Measurements from ENCODE around the gene RNF152. TPM values are rescaled to one million over a fixed set of nuclear protein-coding genes. Genes with fewer than 3 reads are reported as not detected.
"Not testable (repeated sequence)": the region's sequence is repeated elsewhere in the genome, so short reads cannot be mapped to it uniquely, and the experiment has no call there.

RNF152 gene
- total RNA-seq, 4 donors from 2014 or later: 6.8 to 23.1 (median 15.9) TPM

DNA sequence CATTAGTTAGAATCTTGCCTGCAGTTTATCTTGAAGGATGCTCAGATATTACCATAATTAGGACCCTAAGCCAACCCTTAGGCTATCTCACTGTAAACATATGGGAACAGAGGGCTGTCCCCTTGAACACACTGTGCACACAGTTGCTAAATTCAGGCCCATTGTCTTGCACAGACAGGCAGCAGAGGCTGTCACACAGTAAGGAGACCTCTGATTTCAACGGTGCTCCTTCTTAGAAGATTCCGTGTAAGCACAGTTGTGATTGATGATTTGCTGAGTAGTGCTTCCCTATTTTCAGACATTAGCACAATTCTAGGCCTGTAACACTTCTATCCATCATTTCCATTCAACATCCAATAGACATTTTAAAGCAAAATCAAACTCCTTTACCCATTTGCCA, 108.0 kb downstream of the RNF152 start:
- 31 to 79% methylated on average over 2 of the region's 2 CpGs for WGBS, 2 donors
- intact Hi-C loops (cut with DNase I): no loop called here
- no peaks in the 10 kb centered on the region for H3K36me3 ChIP-seq
- no peak overlapping the region for H3K4me3 ChIP-seq
- no peaks in the 10 kb centered on the region for H3K27me3 ChIP-seq
- peaks cover 0 to 9% (median 0%) of the 10 kb centered on the region in 3 donors for H3K9me3 ChIP-seq
- no peaks in the 10 kb centered on the region for H3K4me1 ChIP-seq
- H3K27ac ChIP-seq: no peak overlapping the region
- no peak for DNase-seq
- no peak for TF ChIP-seq POLR2A (IDR thresholded peaks at IDR 0.05)
- no peak for TF ChIP-seq CTCF (IDR thresholded peaks at IDR 0.05)

- 76 to 82% methylated on average over 3 of the region's 3 CpGs for WGBS, 2 donors
- H3K4me3 ChIP-seq: no peak overlapping the region
- H3K9me3 ChIP-seq: peaks cover 0 to 5% (median 0%) of the 10 kb centered on the region in 3 donors
- H3K36me3 ChIP-seq: no peaks in the 10 kb centered on the region
- intact Hi-C loops (cut with DNase I): no loop called here
- H3K4me1 ChIP-seq: no peaks in the 10 kb centered on the region
- no peak for DNase-seq
- H3K27me3 ChIP-seq: no peaks in the 10 kb centered on the region
- no peak overlapping the region for H3K27ac ChIP-seq
- TF ChIP-seq POLR2A (IDR thresholded peaks at IDR 0.05) (no peak), CTCF (IDR thresholded peaks at IDR 0.05) (no peak)
Observed at GRCh38 chr18:61782545-61782944, 110.3 kb downstream of the RNF152 start.

- H3K4me3 ChIP-seq; H3K36me3 ChIP-seq; H3K27ac ChIP-seq; H3K4me1 ChIP-seq; DNase-seq; intact Hi-C loops (cut with DNase I); H3K27me3 ChIP-seq: not testable (repeated sequence)
- peaks cover 0 to 19% (median 10%) of the 10 kb centered on the region in 3 donors for H3K9me3 ChIP-seq
Observed at GRCh38 chr18:61776201-61776600, 116.6 kb downstream of the RNF152 start.

GRCh38 chr18:61774846-61775245, 118.0 kb downstream of the RNF152 start:
- H3K27me3 ChIP-seq: no peaks in the 10 kb centered on the region
- TF ChIP-seq POLR2A (IDR thresholded peaks at IDR 0.05): no peak
- TF ChIP-seq CTCF (IDR thresholded peaks at IDR 0.05): no peak
- H3K9me3 ChIP-seq: peaks cover 0 to 19% (median 10%) of the 10 kb centered on the region in 3 donors
- no peaks in the 10 kb centered on the region for H3K4me1 ChIP-seq
- no peak overlapping the region for H3K27ac ChIP-seq
- H3K4me3 ChIP-seq: no peak overlapping the region
- H3K36me3 ChIP-seq: no peaks in the 10 kb centered on the region
- no peak for DNase-seq
- intact Hi-C loops (cut with DNase I): no loop called here

DNA sequence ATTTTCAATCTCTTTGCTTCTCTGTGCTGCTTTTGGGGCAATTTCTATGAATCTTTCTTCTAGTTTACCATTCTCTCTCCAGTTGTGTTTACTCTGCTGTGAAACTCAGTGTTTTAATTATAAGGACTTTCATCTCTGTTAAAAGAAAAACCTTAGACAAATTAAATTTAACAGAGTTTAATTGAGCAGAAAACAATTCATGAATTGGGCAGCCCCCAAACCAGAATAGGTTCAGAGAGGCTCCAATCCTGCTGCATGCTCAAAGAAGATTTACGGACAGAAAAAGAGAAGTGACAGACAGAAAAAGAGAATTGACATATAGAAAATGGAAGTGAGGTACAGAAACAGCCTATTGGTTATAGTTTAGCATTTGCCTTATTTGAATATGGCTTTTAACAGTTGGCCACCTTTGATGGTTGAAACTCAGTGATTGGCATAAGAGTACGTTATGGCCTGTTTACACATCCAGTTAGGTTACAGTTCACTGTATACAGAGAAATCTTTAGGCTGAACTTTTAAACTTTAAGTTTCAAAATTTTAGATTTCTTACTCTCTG, 120.4 kb downstream of the RNF152 start:
- Histone ChIP-seq H3K4me1 (no peaks in the 10 kb centered on the region), H3K4me3 (no peak overlapping the region), H3K9me3 (peaks cover 0 to 13% (median 10%) of the 10 kb centered on the region in 3 donors), H3K27me3 (no peaks in the 10 kb centered on the region), H3K27ac (no peak overlapping the region), H3K36me3 (no peaks in the 10 kb centered on the region)
- TF ChIP-seq CTCF (IDR thresholded peaks at IDR 0.05): no peak
- no peak for TF ChIP-seq POLR2A (IDR thresholded peaks at IDR 0.05)
- WGBS, 2 donors: 47 to 58% methylated on average over 2 of the region's 2 CpGs
- no peak for DNase-seq
- intact Hi-C loops (cut with DNase I): no loop called here

GRCh38 chr18:61771861-61772260, 120.9 kb downstream of the RNF152 start:
- 78 to 86% methylated on average over 2 of the region's 2 CpGs for WGBS, 2 donors
- no peak overlapping the region for H3K4me3 ChIP-seq
- no peak for DNase-seq
- no peaks in the 10 kb centered on the region for H3K4me1 ChIP-seq
- no peaks in the 10 kb centered on the region for H3K36me3 ChIP-seq
- no peak overlapping the region for H3K27ac ChIP-seq
- TF ChIP-seq CTCF (IDR thresholded peaks at IDR 0.05) (no peak), POLR2A (IDR thresholded peaks at IDR 0.05) (no peak)
- intact Hi-C loops (cut with DNase I): no loop called here
- peaks cover 0 to 11% (median 10%) of the 10 kb centered on the region in 3 donors for H3K9me3 ChIP-seq
- H3K27me3 ChIP-seq: no peaks in the 10 kb centered on the region

Data from esophagus squamous epithelium (tissue), 5 donors.